ENCODE results near the gene DCAF16. TPM values are rescaled to one million over a fixed set of nuclear protein-coding genes. Genes with fewer than 3 reads are reported as not detected.

The DCAF16 gene
- polyA plus RNA-seq, result 13.0 to 16.2 TPM (median 13.8 TPM) in 3 replicates
- 3.3 TPM for polyA plus RNA-seq (2011; ENCODE audit: low read depth)
- polyA plus RNA-seq (2011; cell fraction: cytosol; rRNA removed), result 8.6 and 12.1 TPM in 2 replicates
- 22.8 and 23.3 TPM in 2 replicates for polyA plus RNA-seq (2011; cell fraction: nucleus; rRNA removed)
- polyA plus RNA-seq (2012; ENCODE audit: low replicate concordance), result 8.5 TPM in 2 replicates
- 1.9 to 11.8 TPM (median 6.0 TPM) in 3 replicates for polyA minus RNA-seq
- polyA minus RNA-seq (2011; cell fraction: cytosol; rRNA and poly(A)+ RNA removed), result 16.5 TPM
- polyA minus RNA-seq (2011; cell fraction: nucleus; rRNA and poly(A)+ RNA removed), result 12.3 and 20.6 TPM in 2 replicates

DNA sequence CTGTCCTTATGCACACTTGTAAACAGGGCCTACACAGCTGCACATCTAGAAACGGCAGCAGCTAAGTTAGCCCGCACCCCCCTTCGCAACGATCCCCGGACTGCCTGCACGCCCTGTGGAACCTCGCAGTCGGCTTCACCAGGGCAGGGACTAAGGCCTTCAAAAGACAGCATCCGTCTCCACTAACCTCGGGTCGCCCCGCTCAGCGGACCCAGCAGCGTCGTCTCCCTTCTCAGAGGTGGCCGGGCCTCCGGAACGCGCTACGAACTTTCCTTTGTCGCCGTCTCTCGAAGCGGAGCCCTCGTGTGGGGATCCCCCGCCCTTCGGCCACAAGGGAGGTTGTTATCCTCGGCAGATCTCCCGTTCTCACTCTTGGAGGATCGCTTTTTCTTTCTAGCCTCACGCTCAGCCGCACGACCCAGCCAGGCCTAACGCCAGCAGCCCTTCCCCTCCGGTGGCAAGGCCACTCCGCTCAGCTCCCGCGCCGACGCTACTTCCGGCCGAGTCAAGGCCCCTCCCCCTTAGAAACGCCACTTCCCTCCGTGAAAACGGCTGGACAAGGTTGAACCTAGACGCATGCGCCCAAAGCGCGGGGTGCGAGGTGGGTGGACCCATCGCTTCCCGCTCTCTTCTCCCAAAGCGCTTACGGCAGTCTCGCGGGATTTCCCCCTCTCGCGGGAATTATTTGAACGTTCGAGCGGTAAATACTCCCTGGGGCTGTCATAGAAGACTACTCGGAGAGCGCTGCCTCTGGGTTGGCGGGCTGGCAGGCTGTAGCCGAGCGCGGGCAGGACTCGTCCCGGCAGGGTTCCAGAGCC, at the start of gene DCAF16, which contains the start of gene NCAPG:
TSS of gene DCAF16 (minus strand) at position 498 of the 818 bp plus-strand sequence. CDS start 6,616 bp downstream, outside the sequence.
TSS of gene NCAPG (plus strand) at position 720 of the 818 bp plus-strand sequence. CDS start 99 bp downstream, outside the sequence.
- Histone ChIP-seq H3K9ac (ENCODE audit: control insufficient read depth, extremely low read depth, insufficient read depth, low read length) (peak within 1 kb of the TSS; percentile 93), H4K20me1 (ENCODE audit: control insufficient read depth, extremely low read depth, insufficient read depth, low read length) (no peaks in the 10 kb centered on the region), H3K79me2 (ENCODE audit: control insufficient read depth, insufficient read depth, low read length) (peaks cover 91% of the 10 kb centered on the region), H3K9me3 (ENCODE audit: control insufficient read depth, low read depth, low read length) (no peaks in the 10 kb centered on the region), H3K4me1 (ENCODE audit: control insufficient read depth, extremely low read depth, insufficient read depth, low read length) (peaks cover 17% of the 10 kb centered on the region), H3K27ac (ENCODE audit: control insufficient read depth, insufficient read depth, low read length) (peak within 1 kb of the TSS; percentile 92), H3K4me3 (ENCODE audit: control insufficient read depth in 2 of 3, extremely low read depth in 1 of 3, insufficient read depth in 2 of 3, low read depth in 1 of 3, low read length in 3 of 3) (peak within 1 kb of the TSS; percentile 83 to 95 (median 90)), H3K9me1 (ENCODE audit: control insufficient read depth, extremely low read depth, insufficient read depth, low read length) (no peaks in the 10 kb centered on the region), H2AFZ (ENCODE audit: control insufficient read depth, low read length) (peak within 1 kb of the TSS; percentile 96), H3K36me3 (ENCODE audit: control insufficient read depth in 2 of 2, extremely low read depth in 1 of 2, insufficient read depth in 2 of 2, low read length in 2 of 2) (peaks cover 0 to 9% of the 10 kb centered on the region in 2 experiments), H3K4me2 (ENCODE audit: control insufficient read depth, extremely low read depth, insufficient read depth, low read depth, low read length) (peak within 1 kb of the TSS; percentile 95), H3K27me3 (ENCODE audit: control insufficient read depth, extremely low read depth, insufficient read depth, low read length) (no peaks in the 10 kb centered on the region)
- dilution Hi-C loops (cut with MboI; ENCODE audit: extremely low pct_ligation_motif_present, low sequenced_read_pairs), result no loop called here
- peak; percentile 91 for FAIRE-seq
- DNase-seq (ENCODE audit: low read depth, low spot score), result peak; percentile 87
- TF ChIP-seq, protein P1, sequence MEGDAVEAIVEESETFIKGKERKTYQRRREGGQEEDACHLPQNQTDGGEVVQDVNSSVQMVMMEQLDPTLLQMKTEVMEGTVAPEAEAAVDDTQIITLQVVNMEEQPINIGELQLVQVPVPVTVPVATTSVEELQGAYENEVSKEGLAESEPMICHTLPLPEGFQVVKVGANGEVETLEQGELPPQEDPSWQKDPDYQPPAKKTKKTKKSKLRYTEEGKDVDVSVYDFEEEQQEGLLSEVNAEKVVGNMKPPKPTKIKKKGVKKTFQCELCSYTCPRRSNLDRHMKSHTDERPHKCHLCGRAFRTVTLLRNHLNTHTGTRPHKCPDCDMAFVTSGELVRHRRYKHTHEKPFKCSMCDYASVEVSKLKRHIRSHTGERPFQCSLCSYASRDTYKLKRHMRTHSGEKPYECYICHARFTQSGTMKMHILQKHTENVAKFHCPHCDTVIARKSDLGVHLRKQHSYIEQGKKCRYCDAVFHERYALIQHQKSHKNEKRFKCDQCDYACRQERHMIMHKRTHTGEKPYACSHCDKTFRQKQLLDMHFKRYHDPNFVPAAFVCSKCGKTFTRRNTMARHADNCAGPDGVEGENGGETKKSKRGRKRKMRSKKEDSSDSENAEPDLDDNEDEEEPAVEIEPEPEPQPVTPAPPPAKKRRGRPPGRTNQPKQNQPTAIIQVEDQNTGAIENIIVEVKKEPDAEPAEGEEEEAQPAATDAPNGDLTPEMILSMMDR (optimal IDR thresholded peaks at IDR 0.05 in 1 of 3, IDR thresholded peaks at IDR 0.05 in 1 of 3, conservative IDR thresholded peaks at IDR 0.05 in 1 of 3; ENCODE audit: extremely low read depth in 1 of 3, insufficient read depth in 2 of 3, low read length in 3 of 3), result no peak
- no peak for TF ChIP-seq EZH2 (IDR thresholded peaks at IDR 0.05; ENCODE audit: low read length)

DNA sequence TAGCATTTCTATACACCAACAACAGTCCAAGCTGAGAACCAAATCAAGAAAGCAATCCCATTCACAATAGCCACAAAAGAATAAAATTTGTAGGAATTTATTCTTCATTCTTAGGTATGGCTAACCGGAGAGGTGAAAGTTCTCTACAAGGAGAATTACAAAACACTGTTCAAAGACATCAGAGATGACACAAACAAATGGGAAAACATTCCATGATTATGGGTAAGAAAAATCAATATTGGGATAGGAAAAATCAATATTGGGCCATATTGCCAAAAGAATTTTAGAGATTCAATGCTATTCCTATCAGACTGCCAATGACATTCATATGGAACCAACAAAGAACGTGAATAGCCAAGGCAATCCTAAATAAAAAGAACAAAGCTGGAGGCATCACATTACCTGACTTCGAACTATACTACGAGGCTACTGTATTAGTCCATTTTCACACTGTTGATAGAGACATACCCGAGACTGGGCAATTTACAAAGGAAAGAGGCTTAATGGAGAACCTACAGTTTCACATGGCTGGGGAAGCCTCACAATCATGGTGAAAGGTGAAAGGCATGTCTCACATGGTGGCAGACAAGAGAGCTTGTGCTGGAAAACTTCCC, 49.3 kb upstream of the DCAF16 start:
- Histone ChIP-seq H4K20me1 (ENCODE audit: control insufficient read depth, extremely low read depth, insufficient read depth, low read length) (no peaks in the 10 kb centered on the region), H3K79me2 (ENCODE audit: control insufficient read depth, insufficient read depth, low read length) (no peaks in the 10 kb centered on the region), H3K36me3 (ENCODE audit: control insufficient read depth in 2 of 2, extremely low read depth in 1 of 2, insufficient read depth in 2 of 2, low read length in 2 of 2) (no peaks in the 10 kb centered on the region), H3K9ac (ENCODE audit: control insufficient read depth, extremely low read depth, insufficient read depth, low read length) (no peak overlapping the region), H3K9me1 (ENCODE audit: control insufficient read depth, extremely low read depth, insufficient read depth, low read length) (no peaks in the 10 kb centered on the region), H3K4me1 (ENCODE audit: control insufficient read depth, extremely low read depth, insufficient read depth, low read length) (no peaks in the 10 kb centered on the region), H3K27me3 (ENCODE audit: control insufficient read depth, extremely low read depth, insufficient read depth, low read length) (no peaks in the 10 kb centered on the region), H3K4me2 (ENCODE audit: control insufficient read depth, extremely low read depth, insufficient read depth, low read depth, low read length) (no peak overlapping the region), H2AFZ (ENCODE audit: control insufficient read depth, low read length) (no peak overlapping the region), H3K9me3 (ENCODE audit: control insufficient read depth, low read depth, low read length) (no peaks in the 10 kb centered on the region), H3K4me3 (ENCODE audit: control insufficient read depth in 2 of 3, extremely low read depth in 1 of 3, insufficient read depth in 2 of 3, low read depth in 1 of 3, low read length in 3 of 3) (no peak overlapping the region), H3K27ac (ENCODE audit: control insufficient read depth, insufficient read depth, low read length) (no peak overlapping the region)
- FAIRE-seq (no peak), DNase-seq (ENCODE audit: low read depth, low spot score) (no peak)
- TF ChIP-seq, protein P1 (optimal IDR thresholded peaks at IDR 0.05 in 1 of 3, IDR thresholded peaks at IDR 0.05 in 1 of 3, conservative IDR thresholded peaks at IDR 0.05 in 1 of 3; ENCODE audit: extremely low read depth in 1 of 3, insufficient read depth in 2 of 3, low read length in 3 of 3), result no peak
- TF ChIP-seq EZH2 (IDR thresholded peaks at IDR 0.05; ENCODE audit: low read length), result no peak
- dilution Hi-C loops (cut with MboI; ENCODE audit: extremely low pct_ligation_motif_present, low sequenced_read_pairs), result no loop called here

Data from keratinocyte (primary cell).